Medulla oblongata (tissue), 1 donor: Measurements from ENCODE around the gene ADORA1.

ENCODE experiments used
- DNase-seq: peaks from one replicate; pipeline ENCODE4 v3.0.0-alpha.2; 2015; ENCODE audit errors: extremely low spot score

ADORA1 gene

DNA sequence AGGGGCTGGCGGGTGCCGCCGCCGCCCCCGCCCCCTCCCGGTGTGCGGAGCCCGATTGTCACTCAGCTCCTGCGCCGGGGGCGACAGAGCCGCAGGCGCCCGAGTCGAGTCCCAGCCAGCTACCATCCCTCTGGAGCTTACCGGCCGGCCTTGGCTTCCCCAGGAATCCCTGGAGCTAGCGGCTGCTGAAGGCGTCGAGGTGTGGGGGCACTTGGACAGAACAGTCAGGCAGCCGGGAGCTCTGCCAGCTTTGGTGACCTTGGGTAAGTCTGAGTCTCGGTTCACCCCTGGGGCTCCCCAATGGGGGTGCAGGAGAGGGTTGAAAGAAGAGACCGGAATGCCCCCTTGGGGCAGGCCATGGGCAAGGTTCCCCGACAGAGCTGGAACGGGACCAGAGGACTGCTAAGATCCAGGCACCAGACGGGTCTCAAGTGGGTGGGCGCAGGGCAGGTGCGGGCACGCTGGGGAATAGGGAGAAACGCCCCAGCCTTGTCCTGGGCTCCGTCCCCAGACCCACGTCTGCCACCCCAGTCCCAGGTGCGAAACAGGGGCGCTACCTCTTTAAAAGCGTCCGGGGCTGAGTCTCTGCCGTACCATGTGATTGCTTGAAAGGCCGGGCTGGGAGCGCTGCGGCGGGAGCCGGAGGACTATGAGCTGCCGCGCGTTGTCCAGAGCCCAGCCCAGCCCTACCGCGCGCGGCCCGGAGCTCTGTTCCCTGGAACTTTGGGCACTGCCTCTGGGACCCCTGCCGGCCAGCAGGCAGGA is at the start of gene ADORA1:
TSS of gene ADORA1 (plus strand) at position 61 of the 765 bp plus-strand sequence. CDS start 1,116 bp downstream, outside the sequence.
- DNase-seq = peak; percentile 88

DNA sequence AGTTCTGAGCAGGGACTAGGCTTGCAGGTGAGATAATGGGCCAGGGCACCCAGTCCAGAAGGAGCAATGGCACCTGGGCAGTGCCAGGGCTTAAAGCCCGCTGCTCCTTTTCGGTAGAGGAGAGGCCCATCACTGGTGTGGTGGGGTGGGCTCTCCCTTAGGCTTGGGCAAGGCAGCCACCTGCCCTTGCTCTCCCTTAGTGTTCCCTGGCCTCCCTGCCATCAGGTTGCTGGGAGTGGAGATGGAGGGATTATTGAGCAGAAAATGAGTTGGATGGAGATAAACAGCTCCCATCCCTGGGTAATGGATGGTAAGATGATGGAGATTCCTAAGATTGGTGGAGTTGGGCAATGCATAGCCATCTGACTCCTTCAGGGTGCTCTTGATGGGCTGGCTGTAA is 49.6 kb upstream of the ADORA1 start:
- DNase-seq = no peak

GRCh38 chr1:203078478-203078877 is 49.0 kb upstream of the ADORA1 start:
- no peak for DNase-seq

DNA sequence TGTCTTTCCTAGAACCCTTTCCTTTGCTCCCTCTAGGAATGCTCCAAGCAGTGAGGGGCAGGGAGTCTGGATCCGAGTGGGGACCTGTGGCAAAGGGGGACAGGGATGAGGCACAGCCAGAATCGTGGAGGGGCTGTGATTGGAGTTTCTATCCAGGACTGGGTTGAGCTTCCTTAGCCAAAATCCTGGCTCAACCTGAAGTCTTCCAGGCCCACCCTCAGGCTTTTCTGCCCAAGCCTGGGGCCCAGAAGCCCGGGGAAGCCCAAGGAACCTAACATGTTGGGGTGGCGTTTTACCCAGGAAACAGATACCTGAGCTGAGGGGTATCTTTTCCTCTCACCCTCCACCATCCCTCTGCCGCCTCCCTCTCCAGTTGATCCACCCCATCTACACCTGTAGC is 47.1 kb upstream of the ADORA1 start:
- DNase-seq = no peak

GRCh38 chr1:203081465-203082230 is 45.9 kb upstream of the ADORA1 start:
- DNase-seq = no peak

GRCh38 chr1:203082231-203082505 is 45.4 kb upstream of the ADORA1 start:
- no peak for DNase-seq

GRCh38 chr1:203082571-203083462 is 44.7 kb upstream of the ADORA1 start:
- no peak for DNase-seq

DNA sequence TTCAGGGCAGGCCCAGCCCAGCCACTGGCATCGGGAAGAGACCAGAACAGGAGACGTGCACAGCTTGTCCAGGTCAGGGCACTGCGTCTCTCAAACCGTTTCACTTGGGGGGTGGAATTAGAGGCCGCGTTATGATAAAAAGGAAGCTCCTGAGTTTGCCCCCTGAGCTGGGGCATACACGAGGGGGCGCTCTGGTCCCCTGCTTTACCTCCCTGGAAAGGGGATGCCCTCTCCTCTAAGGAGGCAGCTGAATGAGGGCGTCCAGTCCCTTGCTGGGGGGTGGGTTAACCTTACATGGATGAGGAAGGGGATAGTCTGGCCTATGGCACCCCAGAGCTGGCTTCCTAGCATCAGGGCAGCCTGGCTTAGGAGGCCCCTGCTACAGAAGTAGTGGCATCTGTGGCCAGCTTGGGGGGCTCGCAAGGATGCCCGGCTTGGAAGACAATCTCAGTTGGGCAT is 44.0 kb upstream of the ADORA1 start:
- DNase-seq = no peak

DNA sequence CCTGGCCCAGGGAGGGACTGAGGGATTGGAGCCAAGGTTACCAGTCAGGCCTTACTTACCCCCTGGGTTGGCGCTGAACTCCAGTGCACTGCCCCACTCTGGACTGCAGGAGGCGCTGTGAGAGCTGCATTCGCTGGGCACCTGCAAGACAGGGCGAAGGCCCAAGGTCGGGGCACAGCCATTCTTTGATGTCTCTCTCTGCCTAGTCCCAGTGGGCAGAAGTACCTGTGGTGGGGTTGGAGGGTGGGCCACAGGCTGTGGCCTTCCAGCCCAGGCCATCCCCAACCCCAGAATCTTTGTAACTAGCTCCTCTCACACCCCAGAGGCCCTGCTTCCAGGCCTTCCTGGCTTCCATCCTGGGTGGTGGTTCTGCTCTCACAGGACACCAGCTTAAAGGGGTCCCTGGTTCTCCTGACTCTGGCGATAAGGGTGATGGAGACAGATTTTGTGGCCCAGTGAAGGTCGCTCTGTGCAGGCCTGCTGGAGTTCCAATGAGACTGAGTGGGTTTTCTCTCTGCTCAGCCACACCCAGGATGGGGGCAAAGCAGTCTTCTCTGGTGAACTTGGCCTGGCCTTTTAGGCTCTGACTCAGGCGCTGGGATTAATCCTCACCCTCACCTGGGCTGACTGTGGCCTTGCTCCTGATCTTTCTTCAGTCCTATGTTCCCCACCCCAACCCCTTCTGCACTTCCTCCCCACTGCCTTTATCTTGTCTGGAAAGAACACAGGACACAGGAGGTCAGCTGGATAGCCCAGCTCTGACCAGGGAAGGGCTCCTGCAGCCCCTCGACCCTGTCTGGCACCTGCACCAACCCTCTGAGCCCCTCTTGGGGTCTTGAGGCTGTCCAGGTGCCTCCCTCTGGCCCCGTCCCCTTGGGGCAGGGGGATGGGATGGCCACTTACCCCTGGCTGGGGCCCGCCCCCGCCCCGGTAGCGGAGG is 42.7 kb upstream of the ADORA1 start:
- DNase-seq = no peak

DNA sequence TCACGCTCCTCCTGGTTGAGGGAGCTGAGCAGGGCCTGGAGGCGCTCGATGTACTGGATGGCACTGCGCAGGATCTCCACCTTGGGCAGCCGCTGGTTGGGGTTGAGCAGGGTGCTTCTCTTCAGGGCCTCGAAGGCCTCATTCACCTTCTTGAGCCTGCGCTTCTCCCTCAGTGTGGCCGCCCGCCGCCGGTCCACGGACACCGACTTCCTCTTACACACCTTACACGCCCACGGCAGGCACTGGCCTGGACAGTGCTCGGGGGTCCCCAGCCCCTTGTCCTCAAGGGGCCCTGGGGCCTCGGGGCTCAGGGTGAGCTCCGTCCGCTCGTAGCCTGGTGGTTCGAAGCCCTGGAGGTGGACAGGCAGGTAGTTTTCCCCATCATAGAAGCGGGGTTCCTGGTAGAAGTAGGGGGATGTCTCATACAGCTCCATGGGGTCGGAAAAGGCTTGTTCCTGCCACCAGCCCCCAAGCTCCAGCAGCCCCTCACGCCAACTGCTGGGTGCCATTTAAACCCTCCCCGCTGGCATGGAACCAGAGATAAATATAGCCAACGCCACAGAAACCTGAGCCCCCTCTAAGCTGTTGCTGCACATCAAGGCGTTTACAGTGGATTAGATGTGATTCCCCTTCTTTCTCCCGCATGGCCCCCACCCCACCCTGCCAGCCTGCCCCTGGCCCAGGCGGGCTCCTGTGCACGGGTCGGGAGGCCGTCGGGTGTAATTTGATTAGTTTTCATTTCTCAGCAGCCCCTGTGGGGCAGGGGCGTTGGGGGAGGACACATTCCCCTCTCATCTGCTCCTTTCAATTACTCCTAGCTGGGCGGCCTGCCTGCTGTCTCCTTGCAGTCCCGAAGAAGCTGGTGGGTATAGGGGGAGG is 41.8 kb upstream of the ADORA1 start, which contains the start of gene MYOG:
TSS of gene MYOG (minus strand) at position 485 of the 879 bp plus-strand sequence. CDS start at position 434, 51 bp downstream.
- no peak for DNase-seq

- no peak for DNase-seq
Measured at GRCh38 chr1:203086992-203087763, 40.3 kb upstream of the ADORA1 start.

DNA sequence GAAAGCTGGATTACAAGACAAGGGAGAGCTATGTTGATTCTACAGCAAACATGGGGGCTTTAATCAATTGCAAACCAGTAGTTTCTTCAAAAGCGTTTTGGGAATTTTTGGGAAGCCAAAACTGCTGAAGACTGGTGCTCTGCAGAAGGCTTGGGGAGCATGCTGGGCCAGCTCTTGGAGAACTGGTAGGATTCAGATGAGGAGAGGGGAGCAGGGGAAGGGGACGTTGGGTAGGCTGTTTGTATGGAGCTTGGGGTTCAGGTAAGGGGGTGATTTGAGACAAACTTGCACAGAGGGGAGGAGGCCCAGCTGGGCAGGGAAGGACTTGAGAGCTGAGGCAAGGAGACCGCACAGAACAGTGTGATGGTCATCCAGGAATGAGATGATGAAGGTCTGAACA is 39.1 kb upstream of the ADORA1 start:
- no peak for DNase-seq

DNA sequence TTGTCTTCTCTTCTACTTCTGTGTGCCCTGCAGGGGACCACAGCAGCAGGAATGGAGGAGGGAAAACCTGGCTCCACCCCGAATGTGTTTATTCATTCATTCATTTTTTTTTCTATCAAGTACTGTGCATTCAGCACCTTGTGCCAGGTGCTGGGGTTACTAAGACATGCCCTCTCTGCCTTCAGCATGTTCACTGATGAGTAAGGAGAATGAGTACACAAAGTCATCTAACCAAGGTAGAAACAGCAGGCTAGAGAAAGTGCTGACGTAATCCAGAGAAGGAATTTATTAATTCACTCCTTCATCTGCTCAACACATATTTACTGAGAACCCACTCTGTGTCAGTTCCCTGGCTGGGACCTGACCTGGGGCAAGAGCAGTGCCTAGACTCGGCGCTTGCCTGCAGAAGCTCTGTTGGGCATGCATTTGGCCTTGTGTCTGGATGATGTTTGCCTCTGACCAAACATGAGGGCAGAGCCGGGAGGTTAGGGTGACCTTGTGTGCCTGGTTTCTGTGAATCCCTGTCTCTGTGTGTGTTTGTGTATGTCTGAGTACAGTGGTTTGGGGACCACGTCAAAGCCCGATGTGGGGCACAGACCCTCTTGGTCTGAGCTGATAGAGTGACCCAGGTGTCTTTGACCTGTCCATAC is 38.4 kb upstream of the ADORA1 start:
- no peak for DNase-seq

DNA sequence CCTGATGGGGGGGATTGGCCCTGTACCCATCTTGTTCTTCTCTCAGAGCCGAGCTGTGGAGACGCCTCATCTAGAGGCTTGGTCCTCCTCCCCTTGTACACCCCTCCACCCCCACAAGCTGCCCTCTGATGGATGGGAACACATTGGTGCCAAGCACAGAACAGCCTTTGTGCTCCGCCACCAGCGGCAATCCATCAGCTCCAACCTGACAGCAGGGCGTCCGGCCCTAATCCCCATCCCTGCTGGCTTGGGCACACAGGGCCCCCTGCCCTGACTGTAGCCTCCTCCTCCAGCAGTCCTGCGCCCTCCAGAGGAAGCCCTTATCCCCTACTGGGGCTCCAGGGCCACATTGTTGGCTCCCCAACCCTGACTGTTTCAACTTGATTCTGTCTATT is 37.9 kb upstream of the ADORA1 start:
- peak; percentile 82 for DNase-seq

- DNase-seq = no peak
Measured at GRCh38 chr1:203090421-203091198, 36.9 kb upstream of the ADORA1 start.

DNA sequence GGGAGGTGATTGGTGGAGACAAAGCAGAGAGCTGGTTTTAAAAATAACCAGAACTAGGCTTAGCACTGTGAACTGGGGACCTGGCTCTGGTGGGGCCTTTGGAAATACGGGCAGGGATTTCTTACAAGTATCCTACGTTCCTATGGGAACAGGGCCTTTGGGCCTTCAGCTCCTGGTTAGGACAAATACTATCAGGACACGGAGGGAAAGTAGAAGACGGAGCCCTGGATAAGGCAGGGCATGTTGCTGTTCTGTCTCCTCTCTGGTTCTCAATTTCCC is 36.4 kb upstream of the ADORA1 start:
- DNase-seq = no peak

- DNase-seq = no peak
Measured at GRCh38 chr1:203091761-203092330, 35.7 kb upstream of the ADORA1 start.
